Fibroblast of villous mesenchyme (primary cell): ENCODE results near the gene SKI. TPM values are rescaled to one million over a fixed set of nuclear protein-coding genes. Genes with fewer than 3 reads are reported as not detected.

Experiments
- DNase-seq: peaks from one replicate; pipeline ENCODE4 v3.0.0-alpha.2; 2010; ENCODE audit warnings: low read depth
- H3K4me3 ChIP-seq: 2 replicates; pipeline ENCODE4 v1.5.1; 2011; ENCODE audit warnings: low read depth, mild to moderate bottlenecking, low read length
- total RNA-seq: library from RNA; depleted of rRNA; stranded (reverse); fragments of >200 nt; gene quantifications from 2 replicates; pipeline ENCODE4 v1.2.3, GENCODE V29; 2012
- TF ChIP-seq, protein P1 (sequence below): IDR thresholded peaks from 2 replicates; pipeline ENCODE4 v1.5.1; 2012; ENCODE audit warnings: low read depth, mild to moderate bottlenecking, low read length; ENCODE audit not compliant: insufficient read depth

Gene SKI
- total RNA-seq, 1 donor: 26.8 TPM

GRCh38 chr1:2303781-2304180, 75.7 kb downstream of the SKI start:
- DNase-seq: no peak
- TF ChIP-seq, protein P1, sequence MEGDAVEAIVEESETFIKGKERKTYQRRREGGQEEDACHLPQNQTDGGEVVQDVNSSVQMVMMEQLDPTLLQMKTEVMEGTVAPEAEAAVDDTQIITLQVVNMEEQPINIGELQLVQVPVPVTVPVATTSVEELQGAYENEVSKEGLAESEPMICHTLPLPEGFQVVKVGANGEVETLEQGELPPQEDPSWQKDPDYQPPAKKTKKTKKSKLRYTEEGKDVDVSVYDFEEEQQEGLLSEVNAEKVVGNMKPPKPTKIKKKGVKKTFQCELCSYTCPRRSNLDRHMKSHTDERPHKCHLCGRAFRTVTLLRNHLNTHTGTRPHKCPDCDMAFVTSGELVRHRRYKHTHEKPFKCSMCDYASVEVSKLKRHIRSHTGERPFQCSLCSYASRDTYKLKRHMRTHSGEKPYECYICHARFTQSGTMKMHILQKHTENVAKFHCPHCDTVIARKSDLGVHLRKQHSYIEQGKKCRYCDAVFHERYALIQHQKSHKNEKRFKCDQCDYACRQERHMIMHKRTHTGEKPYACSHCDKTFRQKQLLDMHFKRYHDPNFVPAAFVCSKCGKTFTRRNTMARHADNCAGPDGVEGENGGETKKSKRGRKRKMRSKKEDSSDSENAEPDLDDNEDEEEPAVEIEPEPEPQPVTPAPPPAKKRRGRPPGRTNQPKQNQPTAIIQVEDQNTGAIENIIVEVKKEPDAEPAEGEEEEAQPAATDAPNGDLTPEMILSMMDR: no peak
- no peak overlapping the region for H3K4me3 ChIP-seq

- TF ChIP-seq, protein P1: no peak
- no peak overlapping the region for H3K4me3 ChIP-seq
- no peak for DNase-seq
Measured at GRCh38 chr1:2304282-2304681, 76.2 kb downstream of the SKI start.

- no peak overlapping the region for H3K4me3 ChIP-seq
- TF ChIP-seq, protein P1: no peak
- no peak for DNase-seq
Measured at GRCh38 chr1:2304921-2305681, 77.0 kb downstream of the SKI start.

DNA sequence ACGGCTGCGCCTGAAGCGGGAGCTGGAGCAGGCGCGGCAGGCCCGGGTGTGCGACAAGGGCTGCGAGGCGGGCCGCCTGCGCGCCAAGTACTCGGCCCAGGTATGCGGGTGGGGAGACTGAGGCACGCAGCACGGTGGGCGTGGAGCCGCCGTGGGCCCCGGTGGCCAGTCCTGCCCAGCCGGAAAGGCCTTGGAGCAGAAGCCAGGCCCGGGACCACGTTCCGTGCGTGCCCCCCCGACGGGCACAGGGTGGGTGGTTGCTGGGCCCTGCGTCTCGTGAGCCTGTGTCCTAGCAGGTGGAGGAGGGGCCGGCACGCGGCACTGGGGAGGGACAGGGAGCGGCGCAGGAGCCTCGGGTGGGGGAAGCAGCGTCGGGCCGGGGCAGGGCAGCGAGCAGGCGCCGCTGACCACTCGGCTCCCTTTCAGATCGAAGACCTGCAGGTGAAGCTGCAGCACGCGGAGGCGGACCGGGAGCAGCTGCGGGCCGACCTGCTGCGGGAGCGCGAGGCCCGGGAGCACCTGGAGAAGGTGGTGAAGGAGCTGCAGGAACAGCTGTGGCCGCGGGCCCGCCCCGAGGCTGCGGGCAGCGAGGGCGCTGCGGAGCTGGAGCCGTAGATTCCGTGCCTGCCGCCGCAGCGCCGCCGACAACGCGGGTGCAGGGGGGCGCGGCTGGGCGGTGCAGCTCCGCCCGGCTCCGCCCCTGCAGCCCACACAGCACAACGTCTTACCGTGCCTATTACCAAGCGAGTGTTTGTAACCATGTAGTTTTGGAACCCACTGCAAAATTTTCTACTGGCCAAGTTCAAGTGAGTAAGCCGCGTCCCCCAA, 78.2 kb downstream of the SKI start:
- DNase-seq: no peak

GRCh38 chr1:2307064-2307605, 79.0 kb downstream of the SKI start:
- DNase-seq: no peak
- TF ChIP-seq, protein P1: no peak
- H3K4me3 ChIP-seq: no peak overlapping the region

More for the DNA sequence above, 78.2 kb downstream of the SKI start:
- no peak overlapping the region for H3K4me3 ChIP-seq
- TF ChIP-seq, protein P1: no peak

- H3K4me3 ChIP-seq: no peak overlapping the region
- TF ChIP-seq, protein P1: no peak
- DNase-seq: no peak
Measured at GRCh38 chr1:2307972-2308371, 79.9 kb downstream of the SKI start.
